Retinal pigment epithelial cell (primary cell): ENCODE results near the gene MPHOSPH9.
A peak's percentile ranks its signal among the peaks of the same experiment; 100 is the strongest.

ENCODE experiments used
- DNase-seq: peaks from one replicate; pipeline ENCODE4 v3.0.0-alpha.2; 2010; ENCODE audit warnings: low read depth
- H3K4me3 ChIP-seq: 2 replicates; pipeline ENCODE4 v1.5.1; 2011; ENCODE audit warnings: mild to moderate bottlenecking, low read length, control low read depth, moderate library complexity
- TF ChIP-seq, protein P1 (sequence below): conservative IDR thresholded peaks from 2 replicates; pipeline ENCODE4 v1.5.1; 2011; ENCODE audit warnings: low read depth, low read length, control low read depth, inconsistent platforms

MPHOSPH9 gene

DNA sequence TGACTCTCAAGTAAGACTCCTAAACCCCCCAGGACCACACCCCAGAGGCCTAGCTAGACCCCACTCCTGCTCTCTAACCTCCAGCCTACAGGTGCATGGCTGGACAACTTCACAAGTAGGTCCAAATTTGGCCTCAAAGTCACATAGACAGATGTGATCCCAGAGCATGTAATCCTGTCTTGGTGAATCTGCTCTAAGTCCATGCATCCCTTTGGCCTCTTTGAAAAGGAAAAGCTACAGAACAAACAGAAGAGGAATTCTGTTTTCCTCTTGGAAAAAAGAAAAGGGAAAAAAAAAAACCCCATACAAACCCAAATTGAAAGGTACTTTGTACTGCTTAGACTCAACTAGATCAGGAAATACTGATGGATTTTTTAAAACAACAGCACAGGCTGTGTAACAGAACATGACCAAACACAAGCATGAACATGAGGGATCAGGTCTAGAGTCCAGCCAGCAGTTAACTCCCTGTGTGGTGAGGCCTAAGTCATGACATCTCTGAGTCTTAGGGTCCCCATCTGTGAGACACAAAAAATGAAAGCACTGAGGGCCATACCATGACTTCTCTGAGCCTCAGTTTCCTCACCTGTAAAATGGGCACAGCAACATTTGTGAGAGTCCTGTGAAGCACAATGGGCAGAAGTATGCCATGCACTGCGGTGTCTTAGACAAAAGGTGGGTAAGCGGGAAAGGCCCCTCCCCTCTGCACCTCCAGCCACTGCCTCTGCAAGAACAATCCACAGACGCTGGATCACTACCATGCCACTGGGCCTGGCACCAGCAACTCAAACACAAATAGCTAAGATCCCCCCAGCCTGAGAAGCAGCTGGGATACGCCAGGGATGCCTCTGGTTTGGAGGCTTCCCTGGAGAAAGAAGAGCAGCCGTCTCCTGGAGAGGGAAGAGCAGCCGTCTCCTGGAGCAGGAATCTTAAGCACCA lies 92.0 kb downstream of the MPHOSPH9 start:
- no peak for DNase-seq
- peak overlapping the region; percentile 20 for H3K4me3 ChIP-seq
- TF ChIP-seq, protein P1, sequence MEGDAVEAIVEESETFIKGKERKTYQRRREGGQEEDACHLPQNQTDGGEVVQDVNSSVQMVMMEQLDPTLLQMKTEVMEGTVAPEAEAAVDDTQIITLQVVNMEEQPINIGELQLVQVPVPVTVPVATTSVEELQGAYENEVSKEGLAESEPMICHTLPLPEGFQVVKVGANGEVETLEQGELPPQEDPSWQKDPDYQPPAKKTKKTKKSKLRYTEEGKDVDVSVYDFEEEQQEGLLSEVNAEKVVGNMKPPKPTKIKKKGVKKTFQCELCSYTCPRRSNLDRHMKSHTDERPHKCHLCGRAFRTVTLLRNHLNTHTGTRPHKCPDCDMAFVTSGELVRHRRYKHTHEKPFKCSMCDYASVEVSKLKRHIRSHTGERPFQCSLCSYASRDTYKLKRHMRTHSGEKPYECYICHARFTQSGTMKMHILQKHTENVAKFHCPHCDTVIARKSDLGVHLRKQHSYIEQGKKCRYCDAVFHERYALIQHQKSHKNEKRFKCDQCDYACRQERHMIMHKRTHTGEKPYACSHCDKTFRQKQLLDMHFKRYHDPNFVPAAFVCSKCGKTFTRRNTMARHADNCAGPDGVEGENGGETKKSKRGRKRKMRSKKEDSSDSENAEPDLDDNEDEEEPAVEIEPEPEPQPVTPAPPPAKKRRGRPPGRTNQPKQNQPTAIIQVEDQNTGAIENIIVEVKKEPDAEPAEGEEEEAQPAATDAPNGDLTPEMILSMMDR: no peak

DNA sequence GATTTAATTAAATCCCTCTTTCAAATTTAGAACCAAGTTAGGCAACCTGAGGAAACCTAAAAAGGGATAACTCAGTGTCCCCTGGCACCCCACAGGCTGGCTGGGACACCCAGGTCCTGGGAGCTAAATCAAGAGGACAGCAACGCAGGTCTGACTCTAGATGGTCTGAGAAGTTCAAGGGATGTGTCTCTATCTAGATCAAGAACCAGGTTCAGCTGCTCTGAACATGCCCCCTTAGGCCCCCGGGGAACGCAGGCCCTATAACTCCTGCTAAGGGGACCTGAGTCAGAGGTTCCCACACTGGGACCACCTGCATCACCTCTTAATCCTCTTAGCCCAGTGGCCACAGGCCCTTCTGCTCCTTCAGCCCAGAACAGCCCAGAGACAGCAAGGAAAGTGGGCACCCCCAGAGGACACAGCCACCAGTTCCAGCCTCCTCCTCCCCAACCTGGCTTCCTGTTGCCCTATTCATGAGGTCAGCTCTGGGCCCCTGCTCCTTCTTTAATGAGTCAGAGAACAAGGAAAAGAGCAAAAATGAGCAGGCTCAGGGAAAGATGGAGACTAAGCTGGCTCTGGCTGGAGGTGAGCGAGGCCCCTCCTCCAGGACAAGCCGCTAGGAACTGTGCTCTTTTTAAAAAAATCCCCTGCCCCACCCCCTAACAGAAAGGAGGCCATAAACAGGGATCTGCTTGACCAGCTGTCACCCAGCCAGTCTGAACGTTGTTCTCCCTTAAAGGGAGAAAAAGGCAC lies 92.8 kb downstream of the MPHOSPH9 start:
- TF ChIP-seq, protein P1: no peak
- no peak overlapping the region for H3K4me3 ChIP-seq
- DNase-seq: no peak

DNA sequence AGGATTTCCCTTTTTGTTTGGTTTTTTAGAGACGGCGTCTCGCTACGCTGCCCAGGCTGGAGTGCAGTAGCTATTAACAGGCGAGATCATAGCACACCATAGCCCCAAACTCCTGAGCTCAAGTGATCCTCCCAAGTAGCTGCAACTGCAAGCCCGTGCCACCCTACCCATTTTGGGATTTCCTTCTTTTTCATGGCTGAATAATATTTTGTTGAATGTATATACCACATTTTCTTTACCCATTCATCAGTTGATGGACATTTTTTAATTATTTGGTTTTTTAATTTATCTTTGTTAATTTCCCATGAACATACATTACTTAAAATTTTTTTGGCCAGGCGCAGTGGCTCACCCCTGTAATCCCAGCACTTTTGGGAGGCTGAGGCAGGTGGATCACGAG lies 97.3 kb downstream of the MPHOSPH9 start:
- H3K4me3 ChIP-seq: no peak overlapping the region
- TF ChIP-seq, protein P1: no peak
- DNase-seq: no peak

DNA sequence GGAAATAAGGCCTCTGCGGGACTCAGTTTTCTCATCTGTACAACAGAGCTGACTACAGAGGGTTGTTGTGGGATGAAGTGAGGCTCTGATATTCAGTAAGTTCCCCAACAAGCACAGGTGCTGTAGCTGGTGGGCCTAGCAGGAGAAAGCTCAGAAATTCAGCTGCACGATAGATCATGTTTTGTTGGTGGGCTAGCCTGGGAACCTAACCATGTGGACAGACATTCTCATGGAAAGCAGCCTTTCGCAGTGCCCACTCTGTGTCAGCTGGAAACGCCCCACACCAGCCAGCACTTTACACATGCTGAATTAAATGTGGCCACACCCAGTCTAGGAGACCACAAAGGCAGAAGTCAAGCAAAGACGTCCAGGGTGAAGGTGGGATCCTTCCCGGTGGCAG lies 98.1 kb downstream of the MPHOSPH9 start:
- no peak for DNase-seq
- TF ChIP-seq, protein P1: no peak
- H3K4me3 ChIP-seq: no peak overlapping the region

DNA sequence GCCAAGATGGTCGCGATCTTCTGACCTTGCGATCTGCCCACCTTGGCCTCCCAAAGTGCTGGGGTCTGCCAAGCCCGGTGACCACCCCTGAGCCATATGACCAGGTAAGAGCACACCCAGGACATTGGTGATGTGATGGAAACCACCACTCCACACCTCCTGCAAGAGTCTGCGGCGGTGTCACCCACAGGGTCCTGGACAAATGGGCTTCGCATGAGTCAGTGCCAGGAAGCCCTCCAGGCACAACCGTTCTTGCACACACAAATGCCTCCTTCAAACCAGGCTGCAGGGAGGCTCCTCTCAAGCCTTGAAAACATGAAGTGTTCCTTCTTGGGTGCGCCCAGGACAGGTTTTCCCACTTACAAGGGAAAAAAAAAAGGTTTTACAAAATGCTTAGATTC lies 98.7 kb downstream of the MPHOSPH9 start:
- TF ChIP-seq, protein P1: no peak
- no peak overlapping the region for H3K4me3 ChIP-seq
- no peak for DNase-seq

DNA sequence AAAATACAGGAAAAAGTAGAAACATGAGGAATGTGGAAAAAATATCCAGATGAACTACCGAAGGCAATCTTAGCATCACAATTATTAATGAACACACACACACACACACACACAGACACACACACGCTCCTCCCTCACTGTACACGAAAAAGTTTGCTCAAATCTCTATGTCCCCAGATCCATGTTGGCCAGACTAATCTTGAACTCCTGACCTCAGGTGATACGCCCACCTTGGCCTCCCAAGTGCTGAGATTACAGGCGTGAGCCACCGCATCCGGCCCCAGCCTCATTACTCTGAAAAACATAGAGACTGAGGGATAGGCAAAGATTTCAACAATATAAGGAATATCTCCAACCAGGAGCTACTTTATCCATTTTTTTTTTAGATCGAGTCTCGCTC lies 99.2 kb downstream of the MPHOSPH9 start:
- TF ChIP-seq, protein P1: no peak
- no peak overlapping the region for H3K4me3 ChIP-seq
- no peak for DNase-seq
